C4-2B (cell line): ENCODE measurements around the gene MTERF1.

Experiments
- ZFX ChIP-seq: fragments of 450-650 bp; IDR thresholded peaks from 2 replicates; pipeline ENCODE4 v1.6.1; 2017
- TF ChIP-seq, protein P1 (sequence below): fragments of 450-650 bp; conservative IDR thresholded peaks from 2 replicates; pipeline ENCODE4 v1.5.1; 2017; ENCODE audit warnings: mild to moderate bottlenecking

GRCh38 chr7:91846436-91846835 lies 34.1 kb downstream of the MTERF1 start:
- TF ChIP-seq, protein P1, sequence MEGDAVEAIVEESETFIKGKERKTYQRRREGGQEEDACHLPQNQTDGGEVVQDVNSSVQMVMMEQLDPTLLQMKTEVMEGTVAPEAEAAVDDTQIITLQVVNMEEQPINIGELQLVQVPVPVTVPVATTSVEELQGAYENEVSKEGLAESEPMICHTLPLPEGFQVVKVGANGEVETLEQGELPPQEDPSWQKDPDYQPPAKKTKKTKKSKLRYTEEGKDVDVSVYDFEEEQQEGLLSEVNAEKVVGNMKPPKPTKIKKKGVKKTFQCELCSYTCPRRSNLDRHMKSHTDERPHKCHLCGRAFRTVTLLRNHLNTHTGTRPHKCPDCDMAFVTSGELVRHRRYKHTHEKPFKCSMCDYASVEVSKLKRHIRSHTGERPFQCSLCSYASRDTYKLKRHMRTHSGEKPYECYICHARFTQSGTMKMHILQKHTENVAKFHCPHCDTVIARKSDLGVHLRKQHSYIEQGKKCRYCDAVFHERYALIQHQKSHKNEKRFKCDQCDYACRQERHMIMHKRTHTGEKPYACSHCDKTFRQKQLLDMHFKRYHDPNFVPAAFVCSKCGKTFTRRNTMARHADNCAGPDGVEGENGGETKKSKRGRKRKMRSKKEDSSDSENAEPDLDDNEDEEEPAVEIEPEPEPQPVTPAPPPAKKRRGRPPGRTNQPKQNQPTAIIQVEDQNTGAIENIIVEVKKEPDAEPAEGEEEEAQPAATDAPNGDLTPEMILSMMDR = no peak
- TF ChIP-seq ZFX = no peak
